Osteocyte (in vitro differentiated cells): ENCODE measurements around the gene GATAD2B. TPM values are rescaled to one million over a fixed set of nuclear protein-coding genes. Genes with fewer than 3 reads are reported as not detected.
A peak's percentile ranks its signal among the peaks of the same experiment; 100 is the strongest.

Source experiments
- DNase-seq: peaks from one replicate; pipeline ENCODE4 v3.0.0; 2021; ENCODE audit warnings: mixed read lengths; ENCODE audit not compliant: unreplicated experiment; ENCODE audit errors: extremely low spot score
- H3K27ac Mint-ChIP-seq: one replicate; pipeline ENCODE4 v1.8.0; 2021; ENCODE audit warnings: mild to moderate bottlenecking, mixed read lengths; ENCODE audit not compliant: unreplicated experiment
- H3K27me3 Mint-ChIP-seq: one replicate; pipeline ENCODE4 v1.8.0; 2021; ENCODE audit warnings: mixed read lengths; ENCODE audit not compliant: unreplicated experiment
- H3K36me3 Mint-ChIP-seq: one replicate; pipeline ENCODE4 v1.8.0; 2021; ENCODE audit warnings: mixed read lengths; ENCODE audit not compliant: unreplicated experiment
- H3K4me1 Mint-ChIP-seq: one replicate; pipeline ENCODE4 v1.8.0; 2021; ENCODE audit warnings: mixed read lengths; ENCODE audit not compliant: unreplicated experiment
- H3K4me3 Mint-ChIP-seq: one replicate; pipeline ENCODE4 v1.8.0; 2021; ENCODE audit warnings: mild to moderate bottlenecking, moderate library complexity, mixed read lengths; ENCODE audit not compliant: unreplicated experiment
- H3K9me3 Mint-ChIP-seq: one replicate; pipeline ENCODE4 v1.8.0; 2021; ENCODE audit warnings: mixed read lengths; ENCODE audit not compliant: unreplicated experiment
- CTCF ChIP-seq: fragments of 200-600 bp; sonication (generic); IDR thresholded peaks from 2 replicates; pipeline ENCODE4 v1.5.0; 2021; ENCODE audit warnings: antibody characterized with exemption, mild to moderate bottlenecking, moderate library complexity
- total RNA-seq: library from RNA; stranded (reverse); gene quantifications from 2 replicates; pipeline ENCODE4 v1.2.1, GENCODE V29; 2021

Gene GATAD2B
- total RNA-seq, 1 donor from 2014 or later = 66.7 TPM

- no peaks in the 10 kb centered on the region for H3K27me3 Mint-ChIP-seq
- H3K4me3 Mint-ChIP-seq = no peak overlapping the region
- H3K27ac Mint-ChIP-seq = no peak overlapping the region
- no peak for TF ChIP-seq CTCF
- H3K9me3 Mint-ChIP-seq = no peaks in the 10 kb centered on the region
- peak; percentile 68 for DNase-seq
- H3K36me3 Mint-ChIP-seq = peaks cover 5% of the 10 kb centered on the region
- H3K4me1 Mint-ChIP-seq = peaks cover 7% of the 10 kb centered on the region
Measured at GRCh38 chr1:153880024-153880423, 42.7 kb downstream of the GATAD2B start.

GRCh38 chr1:153877112-153877511 lies 45.7 kb downstream of the GATAD2B start:
- Mint-ChIP-seq H3K27me3 (no peaks in the 10 kb centered on the region), H3K9me3 (no peaks in the 10 kb centered on the region), H3K4me1 (peaks cover 6% of the 10 kb centered on the region), H3K27ac (no peak overlapping the region), H3K4me3 (no peak overlapping the region), H3K36me3 (peaks cover 6% of the 10 kb centered on the region)
- TF ChIP-seq CTCF = no peak
- no peak for DNase-seq

- no peaks in the 10 kb centered on the region for H3K9me3 Mint-ChIP-seq
- no peak overlapping the region for H3K4me3 Mint-ChIP-seq
- H3K27me3 Mint-ChIP-seq = no peaks in the 10 kb centered on the region
- H3K36me3 Mint-ChIP-seq = peaks cover 10% of the 10 kb centered on the region
- no peak overlapping the region for H3K27ac Mint-ChIP-seq
- H3K4me1 Mint-ChIP-seq = peaks cover 11% of the 10 kb centered on the region
- TF ChIP-seq CTCF = no peak
- no peak for DNase-seq
Measured at GRCh38 chr1:153872934-153873333, 49.8 kb downstream of the GATAD2B start.

- no peaks in the 10 kb centered on the region for H3K27me3 Mint-ChIP-seq
- peaks cover 10% of the 10 kb centered on the region for H3K36me3 Mint-ChIP-seq
- TF ChIP-seq CTCF = no peak
- H3K27ac Mint-ChIP-seq = no peak overlapping the region
- no peak overlapping the region for H3K4me3 Mint-ChIP-seq
- DNase-seq = no peak
- no peaks in the 10 kb centered on the region for H3K9me3 Mint-ChIP-seq
- peaks cover 11% of the 10 kb centered on the region for H3K4me1 Mint-ChIP-seq
Measured at GRCh38 chr1:153872331-153872730, 50.4 kb downstream of the GATAD2B start.

- Mint-ChIP-seq H3K9me3 (no peaks in the 10 kb centered on the region), H3K36me3 (peaks cover 7% of the 10 kb centered on the region), H3K4me1 (peaks cover 20% of the 10 kb centered on the region), H3K27ac (no peak overlapping the region), H3K27me3 (no peaks in the 10 kb centered on the region), H3K4me3 (no peak overlapping the region)
- no peak for TF ChIP-seq CTCF
- no peak for DNase-seq
Measured at GRCh38 chr1:153869486-153869885, 53.3 kb downstream of the GATAD2B start.
